HL-60 (cell line): Measurements from ENCODE around the gene TENT4B.
A peak's percentile ranks its signal among the peaks of the same experiment; 100 is the strongest.

Experiments used
- DNase-seq, 2 experiments: peaks; one replicate each; pipeline ENCODE4 v3.0.0-alpha.2; 2010 to 2020; ENCODE audit warnings: low read depth in 1 of 2, low spot score in 1 of 2
- H3K27ac ChIP-seq: fragments of 250-450 bp; sonication (Bioruptor Pico); replicated peaks from 2 replicates; pipeline ENCODE4 v1.5.1; 2020; ENCODE audit warnings: mild to moderate bottlenecking, moderate library complexity
- H3K27me3 ChIP-seq: fragments of 250-450 bp; sonication (Bioruptor Pico); 2 replicates; pipeline ENCODE4 v1.5.1; 2021; ENCODE audit warnings: mild to moderate bottlenecking, moderate library complexity; ENCODE audit not compliant: insufficient read depth, poor library complexity, severe bottlenecking
- H3K4me3 ChIP-seq: replicated peaks from 2 replicates; pipeline ENCODE4 v1.5.1; 2011; ENCODE audit warnings: mild to moderate bottlenecking, control low read depth, low read length; ENCODE audit not compliant: insufficient read depth
- CTCF ChIP-seq: IDR thresholded peaks from one replicate; pipeline ENCODE4 v1.5.1; 2011; ENCODE audit warnings: low read length, control low read depth, inconsistent platforms; ENCODE audit not compliant: insufficient read depth
- GABPA ChIP-seq: IDR thresholded peaks from 2 replicates; pipeline ENCODE4 v1.6.1; 2012; ENCODE audit warnings: low read depth
- POLR2AphosphoS5 ChIP-seq: IDR thresholded peaks from 2 replicates; pipeline ENCODE4 v1.6.1; 2012; ENCODE audit warnings: low read depth
- REST ChIP-seq: IDR thresholded peaks from 2 replicates; pipeline ENCODE4 v1.6.1; 2012; ENCODE audit warnings: low read depth; ENCODE audit not compliant: insufficient replicate concordance
- SPI1 ChIP-seq: IDR thresholded peaks from 2 replicates; pipeline ENCODE4 v1.6.1; 2012; ENCODE audit warnings: low read depth, mild to moderate bottlenecking, borderline replicate concordance

The TENT4B gene

DNA sequence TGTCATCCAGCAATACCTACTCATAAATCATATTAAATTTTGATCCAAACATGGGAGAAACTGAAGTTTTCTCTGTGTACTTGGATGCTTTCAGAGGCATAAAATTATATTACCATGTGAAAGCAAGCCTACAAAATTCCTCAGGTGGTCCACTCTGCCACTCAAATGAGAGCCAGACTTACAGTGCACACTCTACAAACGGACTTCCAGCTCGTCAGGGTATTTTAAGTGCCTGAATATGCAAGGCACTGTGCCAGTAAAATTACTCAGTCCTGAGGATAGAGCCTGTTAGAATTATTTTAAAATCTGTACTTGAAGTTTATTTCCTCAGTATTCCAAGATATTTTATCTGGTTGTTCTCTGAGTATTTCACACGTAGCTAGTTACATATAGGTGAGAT, 54.5 kb downstream of the TENT4B start:
- no peaks in the 10 kb centered on the region for H3K27me3 ChIP-seq
- DNase-seq, result no peak
- TF ChIP-seq SPI1, result no peak
- H3K4me3 ChIP-seq, result no peak overlapping the region
- no peak overlapping the region for H3K27ac ChIP-seq

GRCh38 chr16:50208460-50208931, 55.4 kb downstream of the TENT4B start:
- TF ChIP-seq REST (no peak), CTCF (no peak), POLR2AphosphoS5 (no peak), SPI1 (no peak), GABPA (no peak)
- DNase-seq, result no peak
- Histone ChIP-seq H3K27ac (no peak overlapping the region), H3K27me3 (no peaks in the 10 kb centered on the region), H3K4me3 (no peak overlapping the region)

GRCh38 chr16:50209546-50210265, 56.6 kb downstream of the TENT4B start:
- peak; percentile 16 to 39 for DNase-seq
- H3K27me3 ChIP-seq, result no peaks in the 10 kb centered on the region
- no peak overlapping the region for H3K27ac ChIP-seq
- H3K4me3 ChIP-seq, result no peak overlapping the region
- 0 out of 2 replicates have a peak, but pooled peaks have one; percentile 1 for TF ChIP-seq SPI1
- no peak for TF ChIP-seq GABPA
- no peak for TF ChIP-seq POLR2AphosphoS5

DNA sequence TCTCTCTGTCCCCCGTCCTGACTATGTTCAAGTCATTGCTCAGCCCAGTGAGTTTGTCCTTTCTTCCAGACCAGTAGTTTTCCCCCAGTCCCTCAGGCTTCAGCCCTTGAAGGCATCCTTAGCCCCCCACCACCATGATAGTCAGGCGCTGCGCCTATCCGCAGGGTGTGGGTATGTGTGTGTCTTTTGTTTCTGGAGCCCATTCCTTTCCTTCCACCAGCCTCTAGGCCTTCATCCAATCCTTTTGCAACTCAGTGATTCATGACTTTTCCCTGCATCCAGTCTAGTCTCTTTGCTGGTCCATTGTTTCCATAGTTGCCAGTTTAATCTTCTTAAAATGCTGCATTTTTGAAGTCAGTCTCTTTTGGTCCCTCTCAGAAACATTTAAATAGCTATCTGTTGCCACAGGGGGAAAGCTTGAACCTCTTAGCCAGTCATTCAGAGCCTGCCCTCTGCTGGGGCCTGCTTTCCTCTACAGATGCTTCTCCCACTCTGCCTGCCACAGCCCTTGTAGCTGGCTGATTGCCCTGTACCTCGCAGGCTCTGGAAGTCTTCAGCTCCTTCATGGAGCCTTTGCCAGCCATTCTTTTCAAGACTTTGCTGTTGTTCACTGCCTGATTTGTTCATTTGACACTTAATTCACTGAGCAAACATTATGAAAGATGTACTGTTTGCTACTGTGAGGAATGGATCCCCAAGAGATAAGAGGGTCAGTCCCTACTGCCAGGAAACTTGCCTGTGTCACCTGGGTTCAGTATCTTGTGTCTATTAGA, 57.3 kb downstream of the TENT4B start:
- H3K27ac ChIP-seq, result no peak overlapping the region

GRCh38 chr16:50213939-50214519, 60.9 kb downstream of the TENT4B start:
- no peak overlapping the region for H3K27ac ChIP-seq
- TF ChIP-seq SPI1 (no peak), REST (no peak), POLR2AphosphoS5 (no peak), GABPA (no peak), CTCF (peak; percentile 62)
- H3K27me3 ChIP-seq, result no peaks in the 10 kb centered on the region
- H3K4me3 ChIP-seq, result no peak overlapping the region
- peak; percentile 11 to 13 for DNase-seq

More for the DNA sequence above, 57.3 kb downstream of the TENT4B start:
- Histone ChIP-seq H3K4me3 (no peak overlapping the region), H3K27me3 (no peaks in the 10 kb centered on the region)
- no peak for TF ChIP-seq GABPA
- peak; percentile 60 for TF ChIP-seq CTCF
- DNase-seq, result peak; percentile 23 to 74
